HG03097 (cell line): ENCODE results near the gene RCE1.

ENCODE experiments used
- ATAC-seq: cut with Tn5 transposase; IDR thresholded peaks from one replicate; pipeline ENCODE4 v1.9.1; 2021; ENCODE audit not compliant: unreplicated experiment, low FRiP score

RCE1 gene

GRCh38 chr11:66856496-66857233 lies 13.4 kb downstream of the RCE1 start, which contains the start of gene LRFN4:
Gene LRFN4 (plus strand): TSS chr11:66857064. CDS start chr11:66857745, 681 bp downstream.
- ATAC-seq = peak; percentile 25

GRCh38 chr11:66857234-66857926 lies 14.1 kb downstream of the RCE1 start:
- no peak for ATAC-seq

- no peak for ATAC-seq
These were observed 14.6 kb downstream of the RCE1 start for GRCh38 chr11:66857927-66858185.

- ATAC-seq = no peak
These were observed 15.1 kb downstream of the RCE1 start for GRCh38 chr11:66858186-66858938.

GRCh38 chr11:66858939-66859685 lies 15.9 kb downstream of the RCE1 start:
- ATAC-seq = no peak

- ATAC-seq = no peak
These were observed 16.6 kb downstream of the RCE1 start for GRCh38 chr11:66859686-66860448.

- no peak for ATAC-seq
These were observed 17.2 kb downstream of the RCE1 start for GRCh38 chr11:66860449-66860831.

GRCh38 chr11:66861038-66861773 lies 18.0 kb downstream of the RCE1 start:
- no peak for ATAC-seq

GRCh38 chr11:66861774-66862558 lies 18.7 kb downstream of the RCE1 start:
- no peak for ATAC-seq

GRCh38 chr11:66862559-66863037 lies 19.4 kb downstream of the RCE1 start:
- no peak for ATAC-seq

GRCh38 chr11:66863428-66864125 lies 20.3 kb downstream of the RCE1 start:
- no peak for ATAC-seq

GRCh38 chr11:66864172-66864901 lies 21.1 kb downstream of the RCE1 start:
- ATAC-seq = no peak

GRCh38 chr11:66864924-66865697 lies 21.9 kb downstream of the RCE1 start:
- ATAC-seq = no peak

GRCh38 chr11:66866007-66866406 lies 22.8 kb downstream of the RCE1 start:
- ATAC-seq = no peak

- ATAC-seq = no peak
These were observed 23.3 kb downstream of the RCE1 start for GRCh38 chr11:66866511-66866986.

GRCh38 chr11:66867425-66868040 lies 24.3 kb downstream of the RCE1 start:
- no peak for ATAC-seq
